Islet precursor cell (in vitro differentiated cells): ENCODE results near the gene JMJD7.

Experiments
- DNase-seq: peaks from one replicate; pipeline ENCODE4 v3.0.0-alpha.2; 2018

JMJD7 gene

GRCh38 chr15:41849204-41849603 lies 21.3 kb downstream of the JMJD7 start:
- no peak for DNase-seq

DNA sequence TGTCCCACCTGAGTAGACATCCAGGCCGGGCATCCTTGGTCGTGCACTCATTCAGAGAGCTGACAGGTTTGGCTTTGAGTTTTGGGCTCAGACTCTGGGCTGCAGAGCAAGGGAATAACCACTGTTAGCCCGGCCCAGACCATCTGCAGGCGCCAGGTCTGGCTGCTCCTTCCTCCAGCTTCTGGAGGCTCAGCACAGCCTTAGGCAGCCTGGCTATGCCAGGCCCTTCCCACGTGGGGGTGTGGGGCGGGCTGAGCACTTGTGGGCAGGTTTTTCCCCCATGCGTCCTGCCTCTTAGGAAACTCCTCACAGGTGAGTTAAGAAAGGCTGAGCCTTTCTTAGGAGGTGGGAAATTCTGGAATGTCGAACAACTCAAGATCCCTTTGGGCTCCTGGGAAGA lies 22.0 kb downstream of the JMJD7 start:
- no peak for DNase-seq

DNA sequence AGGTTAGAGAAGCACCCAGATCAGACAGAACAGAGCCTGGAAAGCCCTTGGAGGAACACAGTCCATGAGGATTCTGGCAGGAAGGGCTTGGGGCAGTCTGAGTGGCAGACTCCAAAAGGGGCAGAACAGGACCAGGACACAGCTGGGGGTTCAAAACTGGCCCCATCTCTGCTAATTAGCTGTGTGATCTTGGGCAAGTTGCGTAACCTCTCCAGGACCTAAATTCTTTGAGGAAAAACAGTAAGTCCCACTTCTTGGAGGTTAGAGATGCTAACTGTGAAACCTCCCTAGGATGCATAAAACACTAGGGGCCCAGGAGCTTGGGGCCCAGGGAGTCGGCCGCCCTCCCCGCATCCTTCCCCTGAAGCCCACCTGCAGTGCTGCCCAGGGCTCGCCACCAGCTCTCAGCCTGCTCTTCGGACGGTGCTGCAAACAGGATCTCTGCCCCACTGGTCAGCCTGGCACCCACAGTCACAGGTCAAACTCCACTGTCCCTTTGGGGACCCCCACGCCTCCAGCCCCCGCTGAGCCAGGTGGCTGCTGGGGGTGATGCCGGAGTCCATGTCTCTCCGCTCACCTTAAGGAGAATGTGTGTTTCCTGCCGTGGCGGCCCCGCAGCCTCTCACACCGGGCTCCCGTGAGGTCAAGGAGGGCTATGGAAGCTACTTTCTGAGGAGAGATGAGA lies 22.7 kb downstream of the JMJD7 start:
- DNase-seq = no peak

DNA sequence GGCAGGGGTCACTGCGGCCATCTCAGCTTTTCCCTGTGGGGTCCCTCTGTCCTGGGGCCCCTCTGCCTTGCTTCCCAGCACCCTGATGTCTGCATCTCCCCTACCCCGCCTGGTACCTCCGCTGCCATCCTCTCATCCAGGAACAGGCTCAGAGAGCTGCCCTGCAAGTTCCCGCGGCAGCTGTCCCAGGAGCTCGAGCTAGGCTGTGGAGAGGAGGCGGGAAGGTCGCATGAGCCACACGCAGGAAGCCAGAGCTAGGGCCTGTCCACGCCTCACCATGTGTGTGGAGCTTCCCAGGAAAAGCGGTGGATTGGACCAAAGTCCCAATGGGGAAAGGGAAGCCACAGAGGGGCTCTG lies 23.3 kb downstream of the JMJD7 start:
- no peak for DNase-seq

DNA sequence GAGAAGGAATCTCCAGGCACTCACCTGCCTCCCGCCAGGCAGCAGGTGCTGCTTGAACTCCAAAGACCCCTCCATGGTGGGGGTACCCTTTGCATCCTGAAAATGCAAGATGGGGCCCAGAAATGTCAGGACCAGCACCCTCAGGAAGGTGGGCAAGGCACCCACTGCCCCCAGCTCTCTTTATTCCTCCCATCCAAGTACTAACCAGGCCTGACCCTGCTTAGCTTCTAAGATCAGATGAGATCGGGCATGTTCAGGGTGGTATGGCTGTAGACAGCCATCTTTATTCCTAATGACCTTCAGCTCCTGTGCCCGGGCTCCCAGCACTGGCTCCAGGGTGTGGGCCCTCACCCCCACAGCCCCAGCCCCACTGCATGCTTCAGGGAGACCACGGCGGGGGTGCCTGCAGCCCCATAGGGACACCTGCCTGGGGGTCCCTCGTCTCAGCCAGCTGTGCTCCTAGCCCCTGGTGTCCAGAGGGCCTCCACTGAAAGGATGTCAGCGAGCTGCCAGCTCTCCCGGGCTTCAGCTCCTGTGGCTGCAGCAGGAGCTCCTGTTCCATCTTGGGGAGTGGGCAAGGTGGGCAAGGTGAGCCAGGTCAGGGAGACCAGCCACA lies 24.0 kb downstream of the JMJD7 start:
- DNase-seq = no peak

DNA sequence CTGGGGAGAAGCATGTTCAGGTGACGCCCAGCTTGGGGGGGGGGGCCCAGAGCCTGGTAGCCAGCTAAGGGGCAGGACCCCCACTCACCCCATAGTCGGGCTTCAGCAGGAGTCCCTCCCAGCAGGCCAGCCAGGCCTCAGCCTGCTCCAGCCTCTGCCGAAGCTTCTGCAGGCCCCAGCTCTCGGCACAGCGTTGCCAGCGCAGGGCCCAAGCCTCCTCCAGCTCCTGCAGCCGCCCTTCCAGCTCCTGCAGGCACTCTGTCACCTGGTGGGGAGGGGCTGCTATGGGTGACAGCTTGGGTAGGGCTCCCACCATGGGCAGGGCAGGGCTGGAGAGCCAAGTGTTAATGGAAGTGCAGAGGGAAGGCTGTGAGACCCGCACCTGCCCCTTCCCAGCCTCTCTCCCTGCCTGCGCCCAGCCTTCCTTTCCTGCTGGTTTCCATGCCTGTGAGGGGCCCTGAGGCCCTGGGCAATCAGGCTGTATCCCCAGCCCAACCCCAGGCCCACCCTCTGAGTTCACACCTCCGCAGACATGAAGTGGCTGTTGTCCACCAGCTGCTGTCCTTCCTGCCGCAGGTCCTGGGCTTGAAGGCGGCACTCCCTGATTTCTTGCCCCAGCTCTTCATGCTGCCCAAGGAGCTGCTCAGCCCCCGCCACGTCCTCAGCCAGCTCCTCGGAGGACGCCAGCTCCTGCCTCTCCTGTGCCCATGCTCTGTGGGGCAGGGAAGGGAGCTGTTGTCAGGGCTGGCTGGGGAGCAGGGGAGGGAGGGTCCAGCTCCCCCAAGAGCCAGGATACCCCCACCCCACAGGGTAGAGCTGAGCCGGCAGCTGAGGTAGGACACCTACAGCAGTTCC lies 25.1 kb downstream of the JMJD7 start:
- DNase-seq = no peak

- no peak for DNase-seq
These were observed 25.9 kb downstream of the JMJD7 start for GRCh38 chr15:41853831-41854230.

DNA sequence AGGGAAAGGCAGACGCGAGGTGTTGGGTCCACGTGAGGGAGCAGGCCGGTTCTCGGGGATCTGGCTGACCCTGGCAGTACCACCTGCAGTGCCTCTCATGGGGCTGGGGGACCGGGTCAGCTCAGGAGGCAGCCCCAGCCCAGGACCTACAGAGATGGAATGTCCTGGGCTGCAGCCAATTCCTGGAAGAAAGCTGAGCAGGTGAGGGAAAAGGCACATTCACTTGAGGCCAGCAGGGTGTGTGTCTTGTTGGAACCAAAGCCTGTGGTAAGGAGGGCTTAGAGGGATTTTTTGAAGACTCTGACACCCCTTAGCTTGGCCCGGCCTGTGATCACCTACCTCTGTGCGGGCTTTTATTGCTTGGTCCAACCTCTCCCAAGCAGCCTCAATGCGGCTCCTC lies 26.6 kb downstream of the JMJD7 start:
- no peak for DNase-seq

DNA sequence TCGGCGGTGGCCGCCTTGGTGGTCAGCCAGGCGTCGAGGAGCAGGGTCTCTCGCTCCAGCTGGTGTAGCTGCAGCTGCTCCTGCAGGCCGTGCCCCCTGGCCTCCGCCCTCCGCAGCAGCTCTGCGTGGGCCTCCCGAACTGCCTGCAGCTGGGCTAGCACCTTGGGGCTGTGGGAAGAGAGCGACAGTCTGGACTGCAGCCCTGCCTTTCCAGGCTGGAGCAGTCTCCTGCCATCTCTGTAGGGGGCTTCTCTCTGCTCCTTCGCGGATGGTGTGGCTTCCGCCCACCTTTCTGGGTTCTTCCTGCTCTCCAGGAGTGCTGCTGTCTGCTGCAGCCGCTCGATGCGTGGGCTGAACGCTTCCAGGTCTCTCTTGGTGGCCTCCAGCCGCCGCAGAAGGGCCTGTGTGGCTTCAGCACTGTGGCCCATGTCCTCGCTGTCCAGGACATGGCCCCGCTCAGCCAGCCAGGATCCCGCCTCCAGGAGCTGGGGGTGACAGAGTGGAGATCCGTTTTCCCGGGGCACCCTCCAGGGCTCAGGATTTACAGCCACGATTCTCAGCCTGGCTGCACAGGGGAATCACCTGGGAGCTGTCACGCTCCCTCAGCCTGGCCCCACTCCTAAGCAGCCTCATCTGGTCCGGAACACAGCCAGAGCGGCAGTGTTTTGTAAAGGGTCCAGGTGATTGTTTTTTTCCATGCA lies 27.5 kb downstream of the JMJD7 start:
- DNase-seq = no peak

DNA sequence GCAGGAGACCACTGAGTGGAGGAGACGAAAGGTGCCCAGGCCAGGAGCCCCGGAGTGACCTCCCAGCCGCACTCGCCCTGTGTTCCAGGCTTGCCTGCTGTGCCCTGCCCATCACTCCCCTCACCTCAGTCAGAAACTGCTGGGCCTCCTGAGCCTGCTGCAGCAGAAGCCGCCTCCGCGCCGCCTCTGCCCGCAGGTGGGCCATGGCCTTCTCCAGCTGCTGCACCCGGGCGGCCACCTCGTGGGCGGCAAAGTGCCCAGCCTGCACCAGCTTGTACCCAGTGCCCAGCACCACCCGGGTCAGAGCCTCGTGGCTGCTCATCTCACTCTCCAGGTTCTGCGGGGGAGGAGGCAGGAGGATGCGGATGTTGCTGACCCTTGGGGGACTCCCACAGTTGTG lies 28.4 kb downstream of the JMJD7 start:
- DNase-seq = no peak

DNA sequence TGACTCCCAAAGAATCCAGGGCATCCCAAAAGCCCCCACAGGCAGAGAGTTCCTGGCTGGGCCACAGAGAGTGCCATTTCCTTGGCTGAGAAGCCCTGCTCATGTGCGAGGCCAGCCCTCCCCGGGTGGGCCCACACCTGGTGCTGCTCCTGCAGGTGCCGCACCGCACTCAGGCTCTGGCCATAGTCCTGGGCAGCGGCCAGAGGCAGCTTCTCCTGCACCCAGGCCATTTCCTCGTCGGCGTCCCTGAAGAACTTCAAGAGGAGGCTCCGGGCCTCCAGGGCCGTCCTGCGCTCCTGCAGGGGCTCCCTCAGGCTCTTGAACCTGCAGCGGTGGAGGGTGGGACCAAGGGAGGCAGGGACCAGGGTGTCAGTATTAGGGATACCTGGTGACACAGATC lies 28.8 kb downstream of the JMJD7 start:
- no peak for DNase-seq

GRCh38 chr15:41857316-41857715 lies 29.4 kb downstream of the JMJD7 start:
- DNase-seq = no peak

GRCh38 chr15:41858756-41859155 lies 30.9 kb downstream of the JMJD7 start:
- no peak for DNase-seq

- no peak for DNase-seq
These were observed 32.3 kb downstream of the JMJD7 start for GRCh38 chr15:41860049-41860828.

DNA sequence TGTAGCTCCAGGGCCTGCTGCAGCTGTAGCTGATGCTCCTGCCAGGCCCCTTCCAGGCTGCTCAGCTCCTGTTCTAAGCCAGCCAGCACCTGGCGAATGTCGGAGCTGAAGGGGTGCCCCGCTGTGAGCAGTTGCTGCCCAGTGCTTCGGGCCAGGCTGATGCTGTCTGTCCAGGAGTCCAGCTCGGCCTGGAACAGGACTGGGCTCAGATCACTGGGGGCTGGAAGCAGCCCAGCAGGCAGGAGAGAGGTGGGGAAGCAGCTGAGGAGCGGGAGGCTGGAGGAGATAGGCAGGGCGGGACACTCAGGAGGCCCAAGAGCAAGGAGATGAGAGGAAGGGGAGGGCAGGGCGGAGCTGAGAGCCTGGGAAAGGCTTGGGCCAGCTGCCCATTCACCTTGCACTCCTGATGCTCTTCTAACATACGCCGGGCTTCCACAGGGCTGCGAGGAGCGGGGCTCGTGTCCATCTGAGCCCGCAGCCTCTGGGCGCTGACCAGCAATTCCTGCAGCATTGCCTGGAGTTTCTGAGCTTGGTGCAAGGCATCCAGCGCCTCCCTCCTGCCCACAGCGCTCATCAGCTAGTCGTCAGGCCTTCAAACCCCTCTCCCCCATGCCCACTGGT lies 34.0 kb downstream of the JMJD7 start:
- no peak for DNase-seq

GRCh38 chr15:41862515-41863116 lies 34.7 kb downstream of the JMJD7 start:
- DNase-seq = no peak

- no peak for DNase-seq
These were observed 37.7 kb downstream of the JMJD7 start for GRCh38 chr15:41865490-41866055.

DNA sequence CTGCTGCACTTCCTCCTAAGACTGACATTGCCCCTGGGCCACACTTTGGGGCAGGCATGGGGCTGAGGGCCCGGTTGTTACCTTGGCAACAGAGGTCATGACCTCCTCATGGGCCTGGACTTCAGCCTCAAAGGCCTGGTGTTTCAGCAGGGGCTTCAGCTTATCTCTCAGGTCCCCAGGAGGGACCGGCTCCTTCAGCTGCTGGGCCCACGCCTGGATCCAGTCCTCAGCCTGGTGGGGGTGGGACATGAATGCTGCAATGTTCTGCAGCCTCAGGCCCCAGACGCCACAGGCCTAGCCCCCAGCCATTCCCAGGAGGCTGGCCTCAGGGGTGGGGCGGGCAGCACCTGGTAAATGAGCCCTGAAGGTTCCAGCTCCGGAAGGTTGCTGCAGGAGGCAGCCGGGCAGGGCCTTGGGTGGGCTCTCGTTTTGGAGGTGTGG lies 38.4 kb downstream of the JMJD7 start:
- DNase-seq = no peak

- no peak for DNase-seq
These were observed 39.1 kb downstream of the JMJD7 start for GRCh38 chr15:41866872-41867579.

- DNase-seq = no peak
These were observed 40.4 kb downstream of the JMJD7 start for GRCh38 chr15:41868321-41868720.
